K562 (cell line): ENCODE data around the gene MPC2. TPM values are rescaled to one million over a fixed set of nuclear protein-coding genes. Genes with fewer than 3 reads are reported as not detected.

Experiments
- BRF1 ChIP-seq: IDR thresholded peaks from 3 replicates; pipeline ENCODE4 v1.6.1; 2011; ENCODE audit warnings: borderline replicate concordance, mild to moderate bottlenecking; ENCODE audit not compliant: insufficient read length; ENCODE audit errors: extremely low read depth
- CBX5 ChIP-seq: IDR thresholded peaks from 2 replicates; pipeline ENCODE4 v1.6.1; 2014; ENCODE audit warnings: low read depth, borderline replicate concordance
- CEBPZ ChIP-seq: fragments of 150-350 bp; IDR thresholded peaks from 2 replicates; pipeline ENCODE4 v1.6.1; 2014; ENCODE audit warnings: low read depth, mild to moderate bottlenecking, low read length, borderline replicate concordance
- E2F6 ChIP-seq, 2 experiments: IDR thresholded peaks; 2 replicates each; pipeline ENCODE4 v1.6.1; 2011; ENCODE audit warnings: borderline replicate concordance in 1 of 2, control low read depth in 1 of 2, low read depth in 1 of 2, low read length in 1 of 2, mild to moderate bottlenecking in 1 of 2, mixed read lengths in 1 of 2, moderate library complexity in 1 of 2; ENCODE audit not compliant: insufficient read depth in 1 of 2, insufficient read length in 1 of 2, poor library complexity in 1 of 2, severe bottlenecking in 1 of 2; ENCODE audit errors: extremely low read depth in 1 of 2
- IFI16 ChIP-seq: fragments of 250-450 bp; sonication (Bioruptor Pico); IDR thresholded peaks from 2 replicates; pipeline ENCODE4 v2.1.2; 2022; ENCODE audit warnings: mild to moderate bottlenecking, inconsistent platforms
- KDM2B ChIP-seq: fragments of 250-450 bp; sonication (Bioruptor Pico); IDR thresholded peaks from 2 replicates; pipeline ENCODE4 v1.8.0; 2021; ENCODE audit warnings: mild to moderate bottlenecking, moderate library complexity
- KHSRP ChIP-seq: fragments of 450-650 bp; IDR thresholded peaks from 2 replicates; pipeline ENCODE4 v1.6.1; 2017
- LEF1 ChIP-seq: fragments of 450-650 bp; IDR thresholded peaks from 2 replicates; pipeline ENCODE4 v1.6.1; 2016; ENCODE audit warnings: mild to moderate bottlenecking
- POU5F1 ChIP-seq: fragments of 150-350 bp; IDR thresholded peaks from 2 replicates; pipeline ENCODE4 v1.6.1; 2014; ENCODE audit warnings: borderline replicate concordance, low read length, low read depth, mild to moderate bottlenecking; ENCODE audit not compliant: partially characterized antibody
- RBM25 ChIP-seq: fragments of 200-400 bp; formaldehyde crosslinking; IDR thresholded peaks from 2 replicates; pipeline ENCODE4 v1.6.1; 2018; ENCODE audit warnings: low read length, low read depth, moderate library complexity; ENCODE audit not compliant: severe bottlenecking
- TEAD1 ChIP-seq, 2 experiments: fragments of 450-650 bp in 1 of 2; sonication (generic) in 1 of 2; formaldehyde crosslinking; IDR thresholded peaks; 2 replicates each; pipeline versions ENCODE4 v1.4.0 to v1.8.0; 2020 to 2022; ENCODE audit warnings: mild to moderate bottlenecking in 2 of 2, missing genetic modification reagents in 1 of 2
- TSC22D4 ChIP-seq: fragments of 450-650 bp; IDR thresholded peaks from 2 replicates; pipeline ENCODE4 v1.6.1; 2016; ENCODE audit warnings: missing genetic modification characterization, missing biosample characterization, control low read depth
- ZBTB5 ChIP-seq: fragments of 450-650 bp; IDR thresholded peaks from 2 replicates; pipeline ENCODE4 v1.6.1; 2017; ENCODE audit warnings: antibody characterized with exemption
- ZBTB8A ChIP-seq: fragments of 450-650 bp; IDR thresholded peaks from 2 replicates; pipeline ENCODE4 v1.6.1; 2018; ENCODE audit warnings: mild to moderate bottlenecking, moderate library complexity; ENCODE audit not compliant: partially characterized antibody
- ZBTB9 ChIP-seq: fragments of 450-650 bp; formaldehyde crosslinking; IDR thresholded peaks from 2 replicates; pipeline ENCODE4 v1.4.0; 2020; ENCODE audit warnings: mild to moderate bottlenecking, moderate library complexity
- ZNF395 ChIP-seq: fragments of 200-800 bp; sonication (Bioruptor generic); IDR thresholded peaks from 2 replicates; pipeline ENCODE4 v1.6.1; 2017; ENCODE audit warnings: missing genetic modification characterization, missing compliant biosample characterization
- ZNF431 ChIP-seq: sonication (generic); formaldehyde crosslinking; IDR thresholded peaks from 2 replicates; pipeline ENCODE4 v1.8.0; 2022; ENCODE audit warnings: mild to moderate bottlenecking, missing genetic modification reagents
- polyA plus RNA-seq, 8 experiments: library from polyadenylated mRNA; depleted of rRNA in 4 of 8; stranded (reverse) in 5 of 8; unstranded in 3 of 8; fragments of >200 nt; fragmentation: Nextera tagmentation in 2 of 8; fragmentation: Illumina TruSeq in 1 of 8; extraction: Ambion mirVana in 2 of 8; extraction: Trizol in 1 of 8; gene quantifications; 2 replicates each; pipeline versions ENCODE4 v1.2.1 to v1.2.3, GENCODE V29; 2011 to 2014; ENCODE audit warnings: inconsistent platforms in 1 of 8, missing spikeins in 1 of 8
- total RNA-seq, 7 experiments: library from RNA; depleted of rRNA in 6 of 7; stranded (reverse); fragments of >200 nt in 6 of 7; fragmentation: Illumina TruSeq in 2 of 7; extraction: Trizol in 2 of 7; gene quantifications; 2 replicates each; pipeline versions ENCODE4 v1.2.1 to v1.2.3, GENCODE V29; 2011 to 2021; ENCODE audit warnings: low replicate concordance in 1 of 7

The MPC2 gene
- total and polyA plus RNA-seq, 9 of the 15 experiments (the other 6 are each of a cell fraction or from before 2014, with no cell fraction given) = 70.7 to 179 (median 144) TPM

GRCh38 chr1:167936930-167937708 is at the start of gene MPC2 (continued):
- TF ChIP-seq ZBTB5 (no peak), TSC22D4 (tag) (no peak), ZNF395 (CRISPR knock-in tag) (no peak; the same call in none of the 2 replicates), E2F6 (IDR thresholded peaks at IDR 0.05; ENCODE audit: borderline replicate concordance in 1 of 2, extremely low read depth in 1 of 2, insufficient read depth in 1 of 2, insufficient read length in 1 of 2, low read depth in 1 of 2, low read length in 1 of 2, poor library complexity in 1 of 2, severe bottlenecking in 1 of 2) (peak in 1 of 2 experiments; percentile 15), TEAD1 (CRISPR knock-in tag; IDR thresholded peaks at IDR 0.05) (no peak), KDM2B (no peak), ZNF431 (CRISPR knock-in tag) (no peak; the same call in none of the 2 replicates), ZBTB9 (CRISPR knock-in tag) (no peak), POU5F1 (no peak), BRF1 (no peak), RBM25 (no peak), KHSRP (no peak), CBX5 (no peak), ZBTB8A (no peak), IFI16 (CRISPR knock-in tag) (no peak), CEBPZ (no peak), LEF1 (peak; percentile 50)
